ENCODE measurements around the gene MXD1. TPM values are rescaled to one million over a fixed set of nuclear protein-coding genes. Genes with fewer than 3 reads are reported as not detected.

The MXD1 gene
- total and polyA plus RNA-seq, 9 of the 15 experiments (the other 6 are each of a cell fraction or from before 2014, with no cell fraction given): 6.7 to 35.9 (median 11.0) TPM

GRCh38 chr2:69914164-69914949 lies 552 bp upstream of the MXD1 start (continued):
- no peak for TF ChIP-seq ETV6 (IDR thresholded peaks at IDR 0.05; ENCODE audit: borderline replicate concordance in 1 of 2, low read depth in 2 of 2, low read length in 1 of 2)
- no peak for TF ChIP-seq ETV6 (CRISPR knock-in tag; IDR thresholded peaks at IDR 0.05; ENCODE audit: borderline replicate concordance)
- TF ChIP-seq ZNF143 (CRISPR knock-in tag; IDR thresholded peaks at IDR 0.05): no peak
- TF ChIP-seq, protein P1, sequence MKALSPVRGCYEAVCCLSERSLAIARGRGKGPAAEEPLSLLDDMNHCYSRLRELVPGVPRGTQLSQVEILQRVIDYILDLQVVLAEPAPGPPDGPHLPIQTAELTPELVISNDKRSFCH (CRISPR knock-in tag; IDR thresholded peaks at IDR 0.05): no peak
- TF ChIP-seq, protein P1 (tag; IDR thresholded peaks at IDR 0.05): peak; percentile 70; the same call in 1 of the 2 replicates
- no peak for TF ChIP-seq ZNF584 (CRISPR knock-in tag; IDR thresholded peaks at IDR 0.05; ENCODE audit: low read depth)
- peak in 1 of 2 experiments; percentile 71; a peak in 1 of 4 replicates for TF ChIP-seq TBL1XR1 (IDR thresholded peaks at IDR 0.05; ENCODE audit: low read length in 2 of 2)
- no peak for TF ChIP-seq ZNF436 (CRISPR knock-in tag; IDR thresholded peaks at IDR 0.05)
- TF ChIP-seq GABPB2 (CRISPR knock-in tag; conservative IDR thresholded peaks at IDR 0.05): no peak
- no peak for TF ChIP-seq RBM17 (IDR thresholded peaks at IDR 0.05; ENCODE audit: borderline replicate concordance, low read depth, low read length)
- TF ChIP-seq ZNF740 (CRISPR knock-in tag; IDR thresholded peaks at IDR 0.05): peak; percentile 76
- 0 out of 4 replicates have a peak, but pooled peaks of 1 of the 2 experiments have one; percentile 4 for TF ChIP-seq ZNF740 (tag; IDR thresholded peaks at IDR 0.05)
- peak; percentile 65; the same call in 1 of the 2 replicates for TF ChIP-seq CXXC5 (CRISPR knock-in tag; IDR thresholded peaks at IDR 0.05)
- TF ChIP-seq CREB5 (CRISPR knock-in tag; IDR thresholded peaks at IDR 0.05): no peak
- peak; percentile 93 for TF ChIP-seq MYC (IDR thresholded peaks at IDR 0.05; ENCODE audit: low read depth, low read length)
- TF ChIP-seq MYC (CRISPR knock-in tag; IDR thresholded peaks at IDR 0.05; ENCODE audit: borderline replicate concordance, low read depth): peak; percentile 97
- TF ChIP-seq, protein P2, sequence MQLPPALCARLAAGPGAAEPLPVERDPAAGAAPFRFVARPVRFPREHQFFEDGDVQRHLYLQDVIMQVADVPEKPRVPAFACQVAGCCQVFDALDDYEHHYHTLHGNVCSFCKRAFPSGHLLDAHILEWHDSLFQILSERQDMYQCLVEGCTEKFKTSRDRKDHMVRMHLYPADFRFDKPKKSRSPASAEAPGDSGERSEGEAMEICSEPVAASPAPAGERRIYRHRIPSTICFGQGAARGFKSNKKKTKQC (CRISPR knock-in tag; IDR thresholded peaks at IDR 0.05): peak; percentile 84
- no peak for TF ChIP-seq U2AF2 (optimal IDR thresholded peaks at IDR 0.05; ENCODE audit: low read depth, low read length)
- TF ChIP-seq, protein P3, sequence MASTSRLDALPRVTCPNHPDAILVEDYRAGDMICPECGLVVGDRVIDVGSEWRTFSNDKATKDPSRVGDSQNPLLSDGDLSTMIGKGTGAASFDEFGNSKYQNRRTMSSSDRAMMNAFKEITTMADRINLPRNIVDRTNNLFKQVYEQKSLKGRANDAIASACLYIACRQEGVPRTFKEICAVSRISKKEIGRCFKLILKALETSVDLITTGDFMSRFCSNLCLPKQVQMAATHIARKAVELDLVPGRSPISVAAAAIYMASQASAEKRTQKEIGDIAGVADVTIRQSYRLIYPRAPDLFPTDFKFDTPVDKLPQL (IDR thresholded peaks at IDR 0.05; ENCODE audit: extremely low read depth, insufficient read length): no peak
- peak; percentile 42; the same call in 1 of the 2 replicates for TF ChIP-seq ZNF583 (CRISPR knock-in tag; IDR thresholded peaks at IDR 0.05)
- no peak for TF ChIP-seq ZNF217 (CRISPR knock-in tag; IDR thresholded peaks at IDR 0.05)
- TF ChIP-seq NFRKB (IDR thresholded peaks at IDR 0.05; ENCODE audit: low read depth): peak; percentile 72; the same call in 1 of the 2 replicates
- TF ChIP-seq, protein P4, sequence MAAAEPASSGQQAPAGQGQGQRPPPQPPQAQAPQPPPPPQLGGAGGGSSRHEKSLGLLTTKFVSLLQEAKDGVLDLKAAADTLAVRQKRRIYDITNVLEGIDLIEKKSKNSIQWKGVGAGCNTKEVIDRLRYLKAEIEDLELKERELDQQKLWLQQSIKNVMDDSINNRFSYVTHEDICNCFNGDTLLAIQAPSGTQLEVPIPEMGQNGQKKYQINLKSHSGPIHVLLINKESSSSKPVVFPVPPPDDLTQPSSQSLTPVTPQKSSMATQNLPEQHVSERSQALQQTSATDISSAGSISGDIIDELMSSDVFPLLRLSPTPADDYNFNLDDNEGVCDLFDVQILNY (CRISPR knock-in tag; IDR thresholded peaks at IDR 0.05): no peak

Measured in K562 (cell line).